ENCODE measurements around the gene IFRD1. TPM values are rescaled to one million over a fixed set of nuclear protein-coding genes. Genes with fewer than 3 reads are reported as not detected.

The IFRD1 gene
- total RNA-seq, 1 donor from 2014 or later, result 88.3 TPM

GRCh38 chr7:112501801-112502503 is 51.7 kb downstream of the IFRD1 start:
- H3K27me3 Mint-ChIP-seq (ENCODE audit: insufficient read depth), result peaks cover 23% of the 10 kb centered on the region
- intact Hi-C loops (cut with micrococcal nuclease), result no loop called here
- H3K27ac Mint-ChIP-seq, result no peak overlapping the region
- no peak for DNase-seq (ENCODE audit: low spot score)
- H3K9me3 Mint-ChIP-seq, result no peaks in the 10 kb centered on the region
- no peak overlapping the region for H3K4me3 Mint-ChIP-seq
- no peaks in the 10 kb centered on the region for H3K36me3 Mint-ChIP-seq (ENCODE audit: low read depth)
- H3K4me1 Mint-ChIP-seq (ENCODE audit: low read depth), result no peaks in the 10 kb centered on the region

GRCh38 chr7:112502700-112503099 is 52.4 kb downstream of the IFRD1 start:
- H3K4me3 Mint-ChIP-seq, result no peak overlapping the region
- DNase-seq (ENCODE audit: low spot score), result no peak
- peaks cover 21% of the 10 kb centered on the region for H3K27me3 Mint-ChIP-seq (ENCODE audit: insufficient read depth)
- H3K27ac Mint-ChIP-seq, result no peak overlapping the region
- no peaks in the 10 kb centered on the region for H3K36me3 Mint-ChIP-seq (ENCODE audit: low read depth)
- intact Hi-C loops (cut with micrococcal nuclease), result no loop called here
- no peaks in the 10 kb centered on the region for H3K9me3 Mint-ChIP-seq
- no peaks in the 10 kb centered on the region for H3K4me1 Mint-ChIP-seq (ENCODE audit: low read depth)

GRCh38 chr7:112503361-112503972 is 53.2 kb downstream of the IFRD1 start:
- H3K27ac Mint-ChIP-seq, result no peak overlapping the region
- intact Hi-C loops (cut with micrococcal nuclease), result no loop called here
- no peak for DNase-seq (ENCODE audit: low spot score)
- H3K36me3 Mint-ChIP-seq (ENCODE audit: low read depth), result no peaks in the 10 kb centered on the region
- peaks cover 21% of the 10 kb centered on the region for H3K27me3 Mint-ChIP-seq (ENCODE audit: insufficient read depth)
- no peak overlapping the region for H3K4me3 Mint-ChIP-seq
- H3K4me1 Mint-ChIP-seq (ENCODE audit: low read depth), result peaks cover 1% of the 10 kb centered on the region
- H3K9me3 Mint-ChIP-seq, result no peaks in the 10 kb centered on the region

GRCh38 chr7:112504093-112504695 is 53.9 kb downstream of the IFRD1 start:
- Mint-ChIP-seq H3K4me3 (no peak overlapping the region), H3K27me3 (ENCODE audit: insufficient read depth) (peaks cover 21% of the 10 kb centered on the region), H3K9me3 (no peaks in the 10 kb centered on the region), H3K36me3 (ENCODE audit: low read depth) (no peaks in the 10 kb centered on the region), H3K4me1 (ENCODE audit: low read depth) (peaks cover 6% of the 10 kb centered on the region), H3K27ac (no peak overlapping the region)
- intact Hi-C loops (cut with micrococcal nuclease), result no loop called here
- DNase-seq (ENCODE audit: low spot score), result no peak

GRCh38 chr7:112505495-112505894 is 55.2 kb downstream of the IFRD1 start:
- no peak for DNase-seq (ENCODE audit: low spot score)
- Mint-ChIP-seq H3K36me3 (ENCODE audit: low read depth) (no peaks in the 10 kb centered on the region), H3K27me3 (ENCODE audit: insufficient read depth) (peaks cover 14% of the 10 kb centered on the region), H3K4me1 (ENCODE audit: low read depth) (peaks cover 15% of the 10 kb centered on the region), H3K9me3 (no peaks in the 10 kb centered on the region), H3K27ac (no peak overlapping the region), H3K4me3 (no peak overlapping the region)
- intact Hi-C loops (cut with micrococcal nuclease), result no loop called here

- peaks cover 2% of the 10 kb centered on the region for H3K27me3 Mint-ChIP-seq (ENCODE audit: insufficient read depth)
- intact Hi-C loops (cut with micrococcal nuclease), result no loop called here
- no peak overlapping the region for H3K27ac Mint-ChIP-seq
- no peaks in the 10 kb centered on the region for H3K9me3 Mint-ChIP-seq
- H3K4me3 Mint-ChIP-seq, result no peak overlapping the region
- no peak for DNase-seq (ENCODE audit: low spot score)
- H3K4me1 Mint-ChIP-seq (ENCODE audit: low read depth), result peaks cover 31% of the 10 kb centered on the region
- H3K36me3 Mint-ChIP-seq (ENCODE audit: low read depth), result no peaks in the 10 kb centered on the region
These were observed 58.1 kb downstream of the IFRD1 start for GRCh38 chr7:112508404-112508803.

- H3K9me3 Mint-ChIP-seq, result no peaks in the 10 kb centered on the region
- intact Hi-C loops (cut with micrococcal nuclease), result no loop called here
- peaks cover 31% of the 10 kb centered on the region for H3K4me1 Mint-ChIP-seq (ENCODE audit: low read depth)
- no peak overlapping the region for H3K4me3 Mint-ChIP-seq
- no peak for DNase-seq (ENCODE audit: low spot score)
- H3K27ac Mint-ChIP-seq, result no peak overlapping the region
- H3K27me3 Mint-ChIP-seq (ENCODE audit: insufficient read depth), result peaks cover 2% of the 10 kb centered on the region
- H3K36me3 Mint-ChIP-seq (ENCODE audit: low read depth), result no peaks in the 10 kb centered on the region
These were observed 59.1 kb downstream of the IFRD1 start for GRCh38 chr7:112509402-112509801.

- Mint-ChIP-seq H3K9me3 (no peaks in the 10 kb centered on the region), H3K36me3 (ENCODE audit: low read depth) (no peaks in the 10 kb centered on the region), H3K27me3 (ENCODE audit: insufficient read depth) (peaks cover 2% of the 10 kb centered on the region), H3K4me1 (ENCODE audit: low read depth) (peaks cover 31% of the 10 kb centered on the region), H3K27ac (peak overlapping the region; percentile 22), H3K4me3 (peak overlapping the region; percentile 36)
- intact Hi-C loops (cut with micrococcal nuclease), result loop anchor here (1.0 to 5.0 kb wide), 4 partner anchors 25 to 304 kb away; partner anchors contain the start of genes DOCK4, IFRD1, TMEM168 and ZNF277
- DNase-seq (ENCODE audit: low spot score), result no peak
These were observed 59.9 kb downstream of the IFRD1 start for GRCh38 chr7:112510001-112510742.

GRCh38 chr7:112510743-112511110 is 60.5 kb downstream of the IFRD1 start:
- peaks cover 5% of the 10 kb centered on the region for H3K27me3 Mint-ChIP-seq (ENCODE audit: insufficient read depth)
- intact Hi-C loops (cut with micrococcal nuclease), result loop anchor here (1.0 to 5.0 kb wide), 4 partner anchors 26 to 304 kb away; partner anchors contain the start of genes DOCK4, IFRD1, TMEM168 and ZNF277
- peak overlapping the region; percentile 22 for H3K27ac Mint-ChIP-seq
- no peak for DNase-seq (ENCODE audit: low spot score)
- no peaks in the 10 kb centered on the region for H3K9me3 Mint-ChIP-seq
- H3K4me1 Mint-ChIP-seq (ENCODE audit: low read depth), result peaks cover 31% of the 10 kb centered on the region
- H3K36me3 Mint-ChIP-seq (ENCODE audit: low read depth), result no peaks in the 10 kb centered on the region
- H3K4me3 Mint-ChIP-seq, result peak overlapping the region; percentile 3

GRCh38 chr7:112511451-112512202 is 61.4 kb downstream of the IFRD1 start:
- Mint-ChIP-seq H3K4me1 (ENCODE audit: low read depth) (peaks cover 31% of the 10 kb centered on the region), H3K4me3 (no peak overlapping the region), H3K27ac (no peak overlapping the region), H3K36me3 (ENCODE audit: low read depth) (no peaks in the 10 kb centered on the region), H3K9me3 (no peaks in the 10 kb centered on the region), H3K27me3 (ENCODE audit: insufficient read depth) (peaks cover 3% of the 10 kb centered on the region)
- intact Hi-C loops (cut with micrococcal nuclease), result loop anchor here (2.0 to 5.0 kb wide), 2 partner anchors 27 to 281 kb away; partner anchors contain the start of gene TMEM168
- DNase-seq (ENCODE audit: low spot score), result no peak

GRCh38 chr7:112512451-112513210 is 62.4 kb downstream of the IFRD1 start:
- Mint-ChIP-seq H3K4me3 (no peak overlapping the region), H3K27ac (no peak overlapping the region), H3K9me3 (no peaks in the 10 kb centered on the region), H3K4me1 (ENCODE audit: low read depth) (peaks cover 31% of the 10 kb centered on the region), H3K36me3 (ENCODE audit: low read depth) (no peaks in the 10 kb centered on the region), H3K27me3 (ENCODE audit: insufficient read depth) (peaks cover 4% of the 10 kb centered on the region)
- intact Hi-C loops (cut with micrococcal nuclease), result loop anchor here (5.0 kb wide), 1 partner anchor 280 kb away; the partner anchor contains the start of gene TMEM168
- no peak for DNase-seq (ENCODE audit: low spot score)

- H3K27me3 Mint-ChIP-seq (ENCODE audit: insufficient read depth), result peaks cover 5% of the 10 kb centered on the region
- no peaks in the 10 kb centered on the region for H3K36me3 Mint-ChIP-seq (ENCODE audit: low read depth)
- H3K27ac Mint-ChIP-seq, result no peak overlapping the region
- peaks cover 11% of the 10 kb centered on the region for H3K4me1 Mint-ChIP-seq (ENCODE audit: low read depth)
- H3K9me3 Mint-ChIP-seq, result no peaks in the 10 kb centered on the region
- intact Hi-C loops (cut with micrococcal nuclease), result no loop called here
- DNase-seq (ENCODE audit: low spot score), result no peak
- no peak overlapping the region for H3K4me3 Mint-ChIP-seq
These were observed 65.7 kb downstream of the IFRD1 start for GRCh38 chr7:112515989-112516388.

Data from activated T-helper 1 cell treated with anti-CD3 and anti-CD28 coated beads, Interleukin-12 subunit alpha, Interleukin-12 subunit beta, Interleukin-2, Interleukin-4 antibody, amounts not matched to agents 30 ng/mL and 10 ng/mL and 1 ng/mL, durations not matched to agents 14 hours and 24 hours and 36 hours (primary cell).